ENCODE data around the gene ZFHX3.

- TF ChIP-seq CTCF (IDR thresholded peaks at IDR 0.05) (no peak), POLR2A (IDR thresholded peaks at IDR 0.05) (no peak), EP300 (IDR thresholded peaks at IDR 0.05) (no peak)
Measured at GRCh38 chr16:72915331-72915730, 132.6 kb downstream of the ZFHX3 start.

Measured in ovary (tissue), 3 donors.